ENCODE results near the gene ZMYND19. TPM values are rescaled to one million over a fixed set of nuclear protein-coding genes. Genes with fewer than 3 reads are reported as not detected.

ZMYND19 gene
- total RNA-seq, 1 experiment from 2014 or later, result 33.8 TPM

DNA sequence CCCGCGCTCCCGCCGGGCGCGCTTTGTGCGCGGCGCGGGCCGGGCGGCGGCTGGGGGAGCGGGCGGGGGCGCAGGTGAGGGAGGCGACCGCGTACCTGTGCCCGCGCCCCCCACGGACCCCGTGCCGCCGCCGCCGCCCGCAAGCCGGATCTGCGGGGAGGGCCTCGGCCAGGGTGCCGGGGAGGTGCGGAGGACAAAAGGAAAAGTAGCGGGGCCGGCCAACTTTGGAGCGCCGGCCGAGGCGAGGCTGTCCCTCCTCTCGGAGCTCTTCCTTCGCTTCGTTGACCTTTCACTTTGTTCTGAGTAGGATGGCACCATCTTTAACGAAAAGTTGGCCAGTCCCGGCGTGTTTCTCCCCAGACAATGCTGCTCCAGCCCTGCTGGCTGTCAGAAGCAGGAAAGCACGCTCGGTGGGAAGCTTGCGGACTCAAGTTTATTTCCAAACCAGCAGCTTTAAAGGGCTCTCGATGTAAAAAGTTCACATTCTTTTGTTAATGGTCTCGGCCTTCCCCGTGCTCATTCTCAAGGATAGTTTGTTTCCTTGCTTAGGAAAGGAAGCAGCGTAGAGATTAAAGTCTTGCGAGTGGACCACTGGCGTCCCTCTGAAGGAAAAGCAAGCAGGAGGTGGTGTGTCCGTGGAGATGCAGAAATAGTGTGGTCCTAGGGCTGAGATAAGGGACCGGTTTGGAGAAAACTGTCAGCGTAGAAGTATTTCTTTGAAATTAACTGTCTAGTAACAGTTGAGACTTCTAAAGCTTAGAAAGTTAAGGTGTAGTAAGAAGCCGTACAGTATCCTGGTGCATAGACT, 29.1 kb upstream of the ZMYND19 start:
- Histone ChIP-seq H3K36me3 (peaks cover 40% of the 10 kb centered on the region), H3K27me3 (no peaks in the 10 kb centered on the region), H3K9me3 (no peaks in the 10 kb centered on the region), H3K4me3 (peak overlapping the region; percentile 72)
- peak; percentile 26 for DNase-seq

GRCh38 chr9:137618105-137619067, 28.1 kb upstream of the ZMYND19 start, which contains the start of gene EHMT1:
Gene EHMT1, plus strand, starts transcription at chr9:137619005. Its CDS starts 24 bp downstream, at chr9:137619029.
- peaks cover 45% of the 10 kb centered on the region for H3K36me3 ChIP-seq
- H3K9me3 ChIP-seq, result no peaks in the 10 kb centered on the region
- peak; percentile 77 for DNase-seq
- H3K4me3 ChIP-seq, result peak within 1 kb of the TSS; percentile 99
- H3K27me3 ChIP-seq, result no peaks in the 10 kb centered on the region

GRCh38 chr9:137615387-137615871, 25.1 kb upstream of the ZMYND19 start:
- peaks cover 39% of the 10 kb centered on the region for H3K36me3 ChIP-seq
- no peak for DNase-seq

GRCh38 chr9:137614631-137615386, 24.5 kb upstream of the ZMYND19 start:
- peaks cover 39% of the 10 kb centered on the region for H3K36me3 ChIP-seq
- DNase-seq, result no peak

More at GRCh38 chr9:137615387-137615871, 25.1 kb upstream of the ZMYND19 start:
- H3K4me3 ChIP-seq, result no peak overlapping the region
- H3K9me3 ChIP-seq, result no peaks in the 10 kb centered on the region
- no peaks in the 10 kb centered on the region for H3K27me3 ChIP-seq

GRCh38 chr9:137613738-137614523, 23.6 kb upstream of the ZMYND19 start:
- DNase-seq, result no peak
- H3K4me3 ChIP-seq, result no peak overlapping the region
- H3K36me3 ChIP-seq, result peaks cover 39% of the 10 kb centered on the region
- no peaks in the 10 kb centered on the region for H3K9me3 ChIP-seq
- no peaks in the 10 kb centered on the region for H3K27me3 ChIP-seq

More at GRCh38 chr9:137614631-137615386, 24.5 kb upstream of the ZMYND19 start:
- Histone ChIP-seq H3K4me3 (no peak overlapping the region), H3K27me3 (no peaks in the 10 kb centered on the region), H3K9me3 (no peaks in the 10 kb centered on the region)

DNA sequence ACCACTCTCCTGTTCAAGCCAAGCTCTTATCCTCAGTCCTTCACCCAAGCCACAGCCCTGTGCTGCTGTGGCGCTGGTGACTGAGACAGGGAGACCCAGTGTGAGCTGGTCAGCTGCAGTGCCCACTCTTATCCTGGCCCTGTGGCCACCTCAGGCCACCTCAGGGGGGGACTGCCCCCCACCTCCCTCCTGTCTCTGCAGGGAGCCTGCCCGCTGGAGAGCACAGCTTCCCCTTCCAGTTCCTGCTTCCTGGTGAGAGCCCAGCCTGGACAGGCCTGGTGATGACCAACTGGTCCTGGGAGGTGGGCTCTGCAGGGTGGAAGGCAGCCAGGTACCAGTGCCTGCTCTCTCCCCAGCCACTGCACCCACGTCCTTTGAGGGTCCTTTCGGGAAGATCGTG, 22.9 kb upstream of the ZMYND19 start:
- no peaks in the 10 kb centered on the region for H3K9me3 ChIP-seq
- peaks cover 39% of the 10 kb centered on the region for H3K36me3 ChIP-seq
- no peak for DNase-seq
- H3K4me3 ChIP-seq, result no peak overlapping the region
- H3K27me3 ChIP-seq, result no peaks in the 10 kb centered on the region

DNA sequence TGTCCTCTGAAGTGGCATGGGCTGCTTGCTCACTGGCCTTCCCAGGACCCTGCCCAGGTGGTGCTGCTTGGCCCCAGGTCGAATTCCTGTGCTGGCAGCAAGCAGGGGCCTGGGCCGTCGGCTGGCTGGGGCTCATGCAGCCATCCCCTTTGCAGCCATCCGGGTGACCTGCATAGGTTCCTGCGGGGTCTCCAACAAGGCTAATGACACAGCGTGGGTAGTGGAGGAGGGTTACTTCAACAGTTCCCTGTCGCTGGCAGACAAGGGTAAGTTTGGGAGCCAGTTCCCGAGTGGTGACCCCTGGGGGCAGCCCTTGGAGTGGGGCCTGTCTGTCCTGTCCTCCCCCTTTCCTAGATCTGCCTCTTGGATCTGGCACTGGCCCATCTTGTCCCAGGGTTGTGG, 22.4 kb upstream of the ZMYND19 start:
- H3K4me3 ChIP-seq, result no peak overlapping the region
- H3K9me3 ChIP-seq, result no peaks in the 10 kb centered on the region
- peaks cover 38% of the 10 kb centered on the region for H3K36me3 ChIP-seq
- no peaks in the 10 kb centered on the region for H3K27me3 ChIP-seq
- no peak for DNase-seq

- H3K36me3 ChIP-seq, result peaks cover 29% of the 10 kb centered on the region
- no peaks in the 10 kb centered on the region for H3K27me3 ChIP-seq
- no peak overlapping the region for H3K4me3 ChIP-seq
- no peaks in the 10 kb centered on the region for H3K9me3 ChIP-seq
- DNase-seq, result peak; percentile 92
Measured at GRCh38 chr9:137611623-137612609, 21.6 kb upstream of the ZMYND19 start.

- H3K27me3 ChIP-seq, result no peaks in the 10 kb centered on the region
- H3K9me3 ChIP-seq, result no peaks in the 10 kb centered on the region
- no peak overlapping the region for H3K4me3 ChIP-seq
- H3K36me3 ChIP-seq, result peaks cover 22% of the 10 kb centered on the region
- DNase-seq, result no peak
Measured at GRCh38 chr9:137610944-137611343, 20.6 kb upstream of the ZMYND19 start.

DNA sequence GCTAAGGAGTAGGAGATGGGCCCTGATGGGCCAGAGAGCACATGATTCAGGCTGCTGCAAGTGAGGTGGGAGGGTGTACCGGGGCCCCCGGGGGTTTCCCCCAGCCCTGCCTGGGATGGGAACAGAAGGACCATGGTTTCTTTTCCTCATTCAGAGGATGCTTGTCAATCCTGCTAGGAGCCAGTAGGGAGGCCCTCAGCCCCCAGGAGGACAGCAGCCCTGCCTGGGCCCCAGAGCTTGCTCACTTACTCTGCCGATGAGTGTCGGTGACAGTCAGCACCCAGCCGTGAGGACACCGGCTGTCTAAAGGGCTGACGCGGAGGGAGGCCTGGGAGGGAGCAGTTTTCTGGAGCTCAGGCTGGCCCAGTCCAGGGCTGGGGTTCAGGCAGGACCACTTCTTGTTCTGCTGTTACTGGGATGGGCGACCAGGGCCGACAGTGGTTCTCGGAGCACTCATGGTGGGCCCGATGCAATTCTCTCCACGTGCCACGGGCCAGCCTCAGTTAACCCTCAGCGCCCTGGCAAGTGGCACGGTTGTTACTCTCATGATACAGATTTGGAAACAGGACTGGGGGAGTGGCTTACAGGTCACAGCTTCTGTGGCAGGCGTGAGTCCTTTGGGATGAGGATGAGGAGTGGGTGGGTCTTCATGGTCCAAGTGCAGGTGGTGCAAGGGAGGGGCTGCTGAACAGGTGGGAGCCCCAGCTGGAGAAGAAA, 17.0 kb upstream of the ZMYND19 start:
- DNase-seq, result no peak
- H3K36me3 ChIP-seq, result no peaks in the 10 kb centered on the region
- no peaks in the 10 kb centered on the region for H3K27me3 ChIP-seq
- no peak overlapping the region for H3K4me3 ChIP-seq
- no peaks in the 10 kb centered on the region for H3K9me3 ChIP-seq

DNA sequence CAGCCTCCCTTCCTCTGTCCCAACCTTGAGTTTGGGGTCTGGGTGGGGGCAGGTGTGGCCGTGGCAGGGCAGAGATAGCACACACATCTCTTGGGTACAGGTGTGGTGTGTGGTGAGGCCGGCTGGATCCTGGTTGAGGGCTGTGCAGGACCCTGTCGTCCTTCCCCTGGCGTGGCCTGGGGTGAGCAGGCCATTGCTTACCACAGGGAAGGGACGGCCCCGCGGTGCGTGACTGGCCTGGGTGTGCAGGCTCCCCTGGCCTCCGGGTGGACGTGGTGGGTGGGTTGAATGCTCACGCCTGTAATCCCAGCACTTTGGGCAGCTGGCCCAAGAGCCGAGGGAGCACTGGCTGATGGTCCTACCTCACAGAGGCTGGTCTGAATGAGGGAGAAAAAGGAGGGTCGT, 16.4 kb upstream of the ZMYND19 start:
- no peak for DNase-seq
- no peaks in the 10 kb centered on the region for H3K9me3 ChIP-seq
- no peak overlapping the region; the same call in 1 of the 2 replicates for H3K4me3 ChIP-seq
- no peaks in the 10 kb centered on the region for H3K36me3 ChIP-seq
- H3K27me3 ChIP-seq, result no peaks in the 10 kb centered on the region

DNA sequence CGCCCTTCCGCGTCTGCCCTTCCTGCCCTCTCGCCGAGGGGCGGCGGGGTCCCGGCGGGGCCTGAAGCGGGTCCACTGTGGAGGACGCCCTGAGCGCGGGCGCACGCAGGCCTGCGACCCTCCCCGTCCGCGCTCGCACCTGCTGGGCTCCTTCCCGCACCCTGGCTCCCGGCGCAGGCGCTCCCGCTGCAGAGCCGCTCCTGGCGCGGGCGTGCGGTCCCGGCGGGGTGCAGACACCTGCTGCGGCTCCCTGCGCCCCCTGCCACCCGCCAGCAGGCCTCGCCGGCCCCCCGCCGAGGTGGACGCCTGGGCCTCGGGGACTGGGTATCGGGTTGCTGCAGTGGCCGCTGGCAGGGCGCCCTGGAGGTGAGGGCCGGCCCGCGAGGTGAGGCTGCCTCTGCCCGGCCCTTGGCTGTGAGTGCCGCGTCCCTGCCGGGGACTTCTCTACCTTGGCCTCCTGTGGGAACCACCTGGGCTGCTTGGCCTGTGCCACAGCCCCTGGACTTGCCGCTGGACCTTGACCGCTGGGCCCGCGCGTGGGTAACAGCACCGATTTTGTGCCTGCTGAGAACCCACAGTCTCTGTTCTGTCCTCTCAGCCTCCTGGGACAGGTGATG, 15.8 kb upstream of the ZMYND19 start:
- H3K4me3 ChIP-seq, result peak overlapping the region; percentile 51
- H3K36me3 ChIP-seq, result no peaks in the 10 kb centered on the region
- H3K27me3 ChIP-seq, result no peaks in the 10 kb centered on the region
- no peak for DNase-seq
- no peaks in the 10 kb centered on the region for H3K9me3 ChIP-seq

DNA sequence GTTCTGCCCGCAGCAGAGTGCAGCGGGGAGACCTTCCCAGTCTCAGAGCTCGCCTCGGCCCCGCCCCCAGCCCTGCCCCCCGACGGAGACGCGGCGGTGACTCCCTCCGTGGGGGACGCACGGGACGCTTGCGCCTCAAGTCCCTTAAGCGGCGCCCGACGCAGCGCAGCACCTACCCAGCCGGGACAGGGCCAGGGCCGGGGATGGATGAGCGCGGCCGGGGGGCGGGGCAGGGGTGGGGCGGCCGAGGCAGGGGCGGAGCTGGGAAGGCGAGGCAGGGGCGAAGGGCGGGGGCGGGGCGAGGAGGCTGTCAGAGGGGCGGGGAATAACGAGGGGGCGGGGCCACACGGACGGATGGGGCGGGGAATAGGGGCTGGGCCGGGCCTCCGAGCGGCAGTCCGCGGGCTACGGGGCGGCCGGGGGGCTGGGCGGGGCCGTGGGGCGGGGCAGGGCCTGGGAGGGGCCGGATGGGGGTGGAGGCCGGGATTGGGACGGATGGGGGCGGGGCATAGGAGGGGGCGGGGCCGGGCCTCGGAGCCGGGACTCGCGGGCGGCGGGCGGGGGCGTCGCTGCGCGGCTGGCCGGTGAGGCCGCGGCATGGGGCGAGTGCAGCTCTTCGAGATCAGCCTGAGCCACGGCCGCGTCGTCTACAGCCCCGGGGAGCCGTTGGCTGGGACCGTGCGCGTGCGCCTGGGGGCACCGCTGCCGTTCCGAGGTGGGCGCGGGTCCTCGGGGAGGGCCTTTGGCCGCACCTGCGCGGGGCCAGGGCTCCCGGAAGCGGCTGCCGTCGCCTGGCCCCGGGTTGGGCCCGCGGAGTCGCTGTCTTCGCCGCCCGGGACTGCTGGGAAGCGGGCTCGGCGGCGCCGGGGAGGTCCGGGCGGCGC, 15.1 kb upstream of the ZMYND19 start, which contains the start of gene ARRDC1:
Gene ARRDC1 (plus strand): TSS at position 566 of the 884 bp plus-strand sequence. CDS start 32 bp downstream, at position 598.
- H3K27me3 ChIP-seq, result no peaks in the 10 kb centered on the region
- peak; percentile 79 for DNase-seq

More for the DNA sequence above, 15.1 kb upstream of the ZMYND19 start, which contains the start of gene ARRDC1:
- peak within 1 kb of the TSS; percentile 51 for H3K4me3 ChIP-seq
- no peaks in the 10 kb centered on the region for H3K36me3 ChIP-seq
- H3K9me3 ChIP-seq, result no peaks in the 10 kb centered on the region
